HG02678 (cell line): ENCODE data around the gene CACNA2D1.
A peak's percentile ranks its signal among the peaks of the same experiment; 100 is the strongest.
"Not testable (repeated sequence)": the region's sequence is repeated elsewhere in the genome, so short reads cannot be mapped to it uniquely, and the experiment has no call there.

Experiments
- ATAC-seq: cut with Tn5 transposase; IDR thresholded peaks from one replicate; pipeline ENCODE4 v1.9.1; 2021; ENCODE audit warnings: mild to moderate bottlenecking, moderate library complexity; ENCODE audit not compliant: unreplicated experiment

Gene CACNA2D1

GRCh38 chr7:82054544-82054943, 389.0 kb downstream of the CACNA2D1 start:
- ATAC-seq = no peak

- ATAC-seq = no peak
Measured at GRCh38 chr7:82053453-82054032, 390.0 kb downstream of the CACNA2D1 start.

GRCh38 chr7:82051601-82052000, 392.0 kb downstream of the CACNA2D1 start:
- ATAC-seq = no peak

- ATAC-seq = no peak
Measured at GRCh38 chr7:82050792-82051191, 392.8 kb downstream of the CACNA2D1 start.

- ATAC-seq = no peak
Measured at GRCh38 chr7:82049891-82050533, 393.6 kb downstream of the CACNA2D1 start.

GRCh38 chr7:82049442-82049841, 394.1 kb downstream of the CACNA2D1 start:
- no peak for ATAC-seq

GRCh38 chr7:82044497-82045080, 399.0 kb downstream of the CACNA2D1 start:
- peak; percentile 69 for ATAC-seq

- no peak for ATAC-seq
Measured at GRCh38 chr7:82039621-82040020, 404.0 kb downstream of the CACNA2D1 start.

GRCh38 chr7:82036146-82036886, 407.3 kb downstream of the CACNA2D1 start:
- ATAC-seq = no peak

GRCh38 chr7:82035456-82035855, 408.1 kb downstream of the CACNA2D1 start:
- no peak for ATAC-seq

GRCh38 chr7:82032901-82033300, 410.7 kb downstream of the CACNA2D1 start:
- no peak for ATAC-seq

GRCh38 chr7:82029236-82029913, 414.2 kb downstream of the CACNA2D1 start:
- ATAC-seq = no peak

GRCh38 chr7:82028097-82028496, 415.5 kb downstream of the CACNA2D1 start:
- no peak for ATAC-seq

- ATAC-seq = no peak
Measured at GRCh38 chr7:82021713-82022112, 421.9 kb downstream of the CACNA2D1 start.

GRCh38 chr7:82021036-82021435, 422.5 kb downstream of the CACNA2D1 start:
- ATAC-seq = no peak

GRCh38 chr7:82019551-82020475, 423.8 kb downstream of the CACNA2D1 start:
- ATAC-seq = no peak

- no peak for ATAC-seq
Measured at GRCh38 chr7:82018226-82018625, 425.4 kb downstream of the CACNA2D1 start.

GRCh38 chr7:82017334-82017943, 426.1 kb downstream of the CACNA2D1 start:
- no peak for ATAC-seq

- no peak for ATAC-seq
Measured at GRCh38 chr7:82015751-82016150, 427.8 kb downstream of the CACNA2D1 start.

- not testable (repeated sequence) for ATAC-seq
Measured at GRCh38 chr7:82014574-82014973, 429.0 kb downstream of the CACNA2D1 start.
